HCT116 (cell line): ENCODE results near the gene LHB.

Experiments
- EZH2 ChIP-seq: fragments of 200-600 bp; sonication (generic); IDR thresholded peaks from 2 replicates; pipeline ENCODE4 v1.6.1; 2017; ENCODE audit warnings: antibody characterized with exemption, mixed run types
- JUND ChIP-seq: IDR thresholded peaks from 2 replicates; pipeline ENCODE4 v1.6.1; 2012
- POLR2A ChIP-seq: IDR thresholded peaks from 2 replicates; pipeline ENCODE4 v1.7.0; 2011; ENCODE audit warnings: borderline replicate concordance; ENCODE audit not compliant: insufficient read depth, insufficient read length; ENCODE audit errors: extremely low read depth
- RAD21 ChIP-seq: IDR thresholded peaks from 2 replicates; pipeline ENCODE4 v1.6.1; 2012; ENCODE audit warnings: low read depth, mild to moderate bottlenecking
- YY1 ChIP-seq: IDR thresholded peaks from 2 replicates; pipeline ENCODE4 v1.6.1; 2011; ENCODE audit warnings: low read length, low read depth, moderate library complexity, mild to moderate bottlenecking; ENCODE audit not compliant: insufficient replicate concordance; ENCODE audit errors: extremely low read depth
- TF ChIP-seq, protein P1 (sequence below), 3 experiments: fragments of 200-600 bp in 1 of 3; sonication (generic) in 1 of 3; IDR thresholded peaks in 2 of 3; conservative IDR thresholded peaks in 1 of 3; 2 replicates each; pipeline ENCODE4 v1.5.1; 2012 to 2017; ENCODE audit warnings: low read depth in 2 of 3, low read length in 2 of 3, antibody characterized with exemption in 1 of 3, borderline replicate concordance in 1 of 3, control low read depth in 1 of 3, mild to moderate bottlenecking in 1 of 3, mixed read lengths in 1 of 3, mixed run types in 1 of 3, moderate library complexity in 1 of 3; ENCODE audit not compliant: insufficient read depth in 1 of 3

DNA sequence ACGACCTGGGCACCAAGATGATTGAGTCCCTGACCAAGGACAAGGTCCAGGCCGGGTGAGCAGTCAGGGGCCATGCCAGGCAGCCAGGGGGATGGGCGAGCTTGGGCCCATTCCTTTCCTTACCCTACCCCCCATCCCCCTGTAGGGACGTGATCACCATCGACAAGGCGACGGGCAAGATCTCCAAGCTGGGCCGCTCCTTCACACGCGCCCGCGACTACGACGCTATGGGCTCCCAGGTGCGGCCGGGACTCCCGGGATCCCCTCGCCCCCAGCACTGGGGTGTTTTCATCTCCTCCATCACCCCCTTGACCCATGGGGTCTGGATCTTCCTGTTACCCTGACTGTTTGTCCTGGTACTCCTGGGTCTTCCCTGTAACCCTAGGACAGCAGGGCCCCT lies 7.1 kb downstream of the LHB start:
- TF ChIP-seq RAD21 (no peak), POLR2A (no peak), EZH2 (no peak), YY1 (no peak), JUND (no peak)
- TF ChIP-seq, protein P1, sequence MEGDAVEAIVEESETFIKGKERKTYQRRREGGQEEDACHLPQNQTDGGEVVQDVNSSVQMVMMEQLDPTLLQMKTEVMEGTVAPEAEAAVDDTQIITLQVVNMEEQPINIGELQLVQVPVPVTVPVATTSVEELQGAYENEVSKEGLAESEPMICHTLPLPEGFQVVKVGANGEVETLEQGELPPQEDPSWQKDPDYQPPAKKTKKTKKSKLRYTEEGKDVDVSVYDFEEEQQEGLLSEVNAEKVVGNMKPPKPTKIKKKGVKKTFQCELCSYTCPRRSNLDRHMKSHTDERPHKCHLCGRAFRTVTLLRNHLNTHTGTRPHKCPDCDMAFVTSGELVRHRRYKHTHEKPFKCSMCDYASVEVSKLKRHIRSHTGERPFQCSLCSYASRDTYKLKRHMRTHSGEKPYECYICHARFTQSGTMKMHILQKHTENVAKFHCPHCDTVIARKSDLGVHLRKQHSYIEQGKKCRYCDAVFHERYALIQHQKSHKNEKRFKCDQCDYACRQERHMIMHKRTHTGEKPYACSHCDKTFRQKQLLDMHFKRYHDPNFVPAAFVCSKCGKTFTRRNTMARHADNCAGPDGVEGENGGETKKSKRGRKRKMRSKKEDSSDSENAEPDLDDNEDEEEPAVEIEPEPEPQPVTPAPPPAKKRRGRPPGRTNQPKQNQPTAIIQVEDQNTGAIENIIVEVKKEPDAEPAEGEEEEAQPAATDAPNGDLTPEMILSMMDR (IDR thresholded peaks at IDR 0.05 in 2 of 3, conservative IDR thresholded peaks at IDR 0.05 in 1 of 3; ENCODE audit: borderline replicate concordance in 1 of 3, insufficient read depth in 1 of 3, low read depth in 2 of 3, low read length in 2 of 3), result no peak
